Suprapubic skin (tissue), 3 donors: ENCODE results near the gene ZNF561.

Experiments
- CTCF ChIP-seq, 2 donors: fragments of 200-600 bp in 1 of 2; fragments of 450-650 bp in 1 of 2; sonication (generic) in 1 of 2; IDR thresholded peaks; one replicate each; pipeline ENCODE4 v1.5.1; 2016 to 2019; ENCODE audit warnings: antibody characterized with exemption in 2 of 2, mild to moderate bottlenecking in 1 of 2, moderate library complexity in 1 of 2
- EP300 ChIP-seq: sonication (generic); formaldehyde crosslinking; IDR thresholded peaks from one replicate; pipeline ENCODE4 v1.6.1; 2017; ENCODE audit warnings: antibody characterized with exemption
- POLR2A ChIP-seq, 2 donors: fragments of 450-650 bp; IDR thresholded peaks; one replicate each; pipeline ENCODE4 v1.6.1; 2017; ENCODE audit warnings: antibody characterized with exemption in 2 of 2, mild to moderate bottlenecking in 2 of 2, moderate library complexity in 2 of 2

GRCh38 chr19:9565900-9566705 is 54.9 kb downstream of the ZNF561 start:
- no peak for TF ChIP-seq CTCF (IDR thresholded peaks at IDR 0.05)
- TF ChIP-seq POLR2A (IDR thresholded peaks at IDR 0.05): no peak
- TF ChIP-seq EP300: no peak
